WTC11 (cell line): ENCODE results near the gene YARS2. TPM values are rescaled to one million over a fixed set of nuclear protein-coding genes. Genes with fewer than 3 reads are reported as not detected.

Source experiments
- ATAC-seq: fragments of 200-7000 bp; cut with Tn5 transposase; 2 replicates; pipeline ENCODE4 v1.10.0; 2021; ENCODE audit warnings: mild to moderate bottlenecking, moderate library complexity
- CTCF ChIA-PET: fragments of 300-600 bp; sonication (Branson Sonifier 250); formaldehyde crosslinking; loops from one replicate; lab custom pipeline; 2021; ENCODE audit warnings: antibody characterized with exemption; lab: Charles Lee
- POLR2A ChIA-PET: fragments of 350-600 bp; sonication (Branson Sonifier 250); formaldehyde crosslinking; loops from one replicate; lab custom pipeline; 2021; ENCODE audit warnings: antibody characterized with exemption; lab: Charles Lee
- DNase-seq: peaks from one replicate; pipeline ENCODE4 v3.0.0; 2021; ENCODE audit warnings: low spot score
- H3K27ac Mint-ChIP-seq: 2 replicates; pipeline ENCODE4 v1.8.0; 2021; ENCODE audit warnings: mixed read lengths
- H3K27me3 Mint-ChIP-seq: 2 replicates; pipeline ENCODE4 v1.8.0; 2021; ENCODE audit warnings: low read depth, mild to moderate bottlenecking, moderate library complexity, mixed read lengths
- H3K36me3 Mint-ChIP-seq: 2 replicates; pipeline ENCODE4 v1.8.0; 2021; ENCODE audit warnings: mixed read lengths
- H3K4me1 Mint-ChIP-seq: 2 replicates; pipeline ENCODE4 v1.8.0; 2022; ENCODE audit warnings: mixed read lengths
- H3K4me3 Mint-ChIP-seq: 2 replicates; pipeline ENCODE4 v1.8.0; 2021; ENCODE audit warnings: mild to moderate bottlenecking, moderate library complexity, mixed read lengths
- H3K9me3 Mint-ChIP-seq: 2 replicates; pipeline ENCODE4 v1.8.0; 2021; ENCODE audit warnings: mixed read lengths
- EMX1 ChIP-seq: fragments of 250-450 bp; sonication (Bioruptor Pico); IDR thresholded peaks from 2 replicates; pipeline ENCODE4 v1.8.0; 2021; ENCODE audit warnings: mild to moderate bottlenecking
- ESRRA ChIP-seq: sonication (generic); formaldehyde crosslinking; IDR thresholded peaks from 2 replicates; pipeline ENCODE4 v1.8.1; 2022; ENCODE audit warnings: mild to moderate bottlenecking, missing genetic modification reagents, borderline replicate concordance
- HMGA2 ChIP-seq: fragments of 250-450 bp; sonication (Bioruptor Pico); IDR thresholded peaks from 2 replicates; pipeline ENCODE4 v1.4.0; 2021; ENCODE audit warnings: mild to moderate bottlenecking, moderate library complexity
- JUN ChIP-seq: sonication (generic); formaldehyde crosslinking; IDR thresholded peaks from 2 replicates; pipeline ENCODE4 v1.8.0; 2023; ENCODE audit warnings: mild to moderate bottlenecking, missing genetic modification reagents
- NFYB ChIP-seq: sonication (generic); formaldehyde crosslinking; conservative IDR thresholded peaks from 2 replicates; pipeline ENCODE4 v1.8.0; 2022; ENCODE audit warnings: low read depth, missing genetic modification reagents
- NR1H2 ChIP-seq: sonication (generic); formaldehyde crosslinking; IDR thresholded peaks from 2 replicates; pipeline ENCODE4 v1.9.0; 2021; ENCODE audit warnings: mild to moderate bottlenecking, moderate library complexity, missing genetic modification reagents
- NR3C1 ChIP-seq: sonication (generic); formaldehyde crosslinking; conservative IDR thresholded peaks from 2 replicates; pipeline ENCODE4 v1.8.1; 2023; ENCODE audit warnings: low read depth, mild to moderate bottlenecking, missing genetic modification reagents
- RELA ChIP-seq: sonication (generic); formaldehyde crosslinking; IDR thresholded peaks from 2 replicates; pipeline ENCODE4 v1.8.1; 2022; ENCODE audit warnings: missing genetic modification reagents, mild to moderate bottlenecking, borderline replicate concordance
- RORB ChIP-seq: fragments of 250-450 bp; sonication (Bioruptor Pico); IDR thresholded peaks from 2 replicates; pipeline ENCODE4 v1.9.0; 2021; ENCODE audit warnings: mild to moderate bottlenecking
- SMAD4 ChIP-seq: sonication (generic); formaldehyde crosslinking; IDR thresholded peaks from 2 replicates; pipeline ENCODE4 v1.8.0; 2022; ENCODE audit warnings: mild to moderate bottlenecking, missing genetic modification reagents
- TEAD1 ChIP-seq: sonication (generic); formaldehyde crosslinking; IDR thresholded peaks from 2 replicates; pipeline ENCODE4 v1.8.0; 2022; ENCODE audit warnings: mild to moderate bottlenecking, missing genetic modification reagents
- ZBTB21 ChIP-seq: sonication (generic); formaldehyde crosslinking; IDR thresholded peaks from 2 replicates; pipeline ENCODE4 v1.8.1; 2023; ENCODE audit warnings: mild to moderate bottlenecking, missing genetic modification reagents, borderline replicate concordance
- total RNA-seq: library from RNA; stranded (reverse); gene quantifications from 3 replicates; pipeline ENCODE4 v1.2.3, GENCODE V29; 2021
- TF ChIP-seq, protein P1 (sequence below): sonication (generic); formaldehyde crosslinking; IDR thresholded peaks from 2 replicates; pipeline ENCODE4 v1.8.1; 2022; ENCODE audit warnings: mild to moderate bottlenecking, moderate library complexity, missing genetic modification reagents
- TF ChIP-seq, protein P2 (sequence below): sonication (generic); formaldehyde crosslinking; conservative IDR thresholded peaks from 2 replicates; pipeline ENCODE4 v1.8.1; 2023; ENCODE audit warnings: mild to moderate bottlenecking, low read depth, missing genetic modification reagents, moderate library complexity
- TF ChIP-seq, protein P3 (sequence below): sonication (generic); formaldehyde crosslinking; IDR thresholded peaks from 2 replicates; pipeline ENCODE4 v1.8.1; 2023; ENCODE audit warnings: mild to moderate bottlenecking, missing genetic modification reagents
- TF ChIP-seq, protein P4 (sequence below): sonication (generic); formaldehyde crosslinking; IDR thresholded peaks from 2 replicates; pipeline ENCODE4 v1.8.1; 2022; ENCODE audit warnings: missing genetic modification reagents, borderline replicate concordance
- TF ChIP-seq, protein P5 (sequence below): sonication (generic); formaldehyde crosslinking; IDR thresholded peaks from 2 replicates; pipeline ENCODE4 v1.8.0; 2023; ENCODE audit warnings: mild to moderate bottlenecking, missing genetic modification reagents
- TF ChIP-seq, protein P6 (sequence below): sonication (generic); formaldehyde crosslinking; IDR thresholded peaks from 2 replicates; pipeline ENCODE4 v1.8.1; 2023; ENCODE audit warnings: mild to moderate bottlenecking, missing genetic modification reagents, borderline replicate concordance

Gene YARS2
- total RNA-seq, 1 experiment from 2014 or later, result 41.4 TPM

DNA sequence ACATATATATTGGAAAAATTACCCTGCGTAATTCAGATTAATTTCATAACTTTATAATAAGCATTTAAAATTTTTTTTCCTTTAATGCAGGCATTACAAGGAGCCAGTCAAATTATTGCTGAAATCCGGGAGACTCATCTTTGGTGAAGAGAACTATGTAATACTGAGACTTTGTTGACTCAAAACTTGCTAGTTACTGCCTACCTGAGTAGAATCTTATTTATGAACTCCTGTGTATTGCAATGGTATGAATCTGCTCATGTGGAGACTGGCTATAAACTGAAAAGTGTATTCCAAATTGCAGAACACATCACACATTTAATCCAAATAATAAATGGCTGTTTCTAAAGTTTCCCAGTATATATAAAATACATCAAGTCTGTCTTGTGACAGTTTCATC is 12.4 kb downstream of the YARS2 start:
- no peaks in the 10 kb centered on the region for H3K9me3 Mint-ChIP-seq
- no peak overlapping the region for H3K4me3 Mint-ChIP-seq
- DNase-seq (no peak), ATAC-seq (no peak)
- POLR2A ChIA-PET, result interaction anchor here (0.7 kb wide), 1 partner anchor 70 kb away, joined by 5 read pairs; no protein-coding TSS in a partner anchor
- H3K27ac Mint-ChIP-seq, result no peak overlapping the region
- no peak for TF ChIP-seq EMX1 (CRISPR knock-in tag)
- TF ChIP-seq NR3C1 (CRISPR knock-in tag), result no peak
- TF ChIP-seq NFYB (CRISPR knock-in tag), result no peak
- TF ChIP-seq, protein P1, sequence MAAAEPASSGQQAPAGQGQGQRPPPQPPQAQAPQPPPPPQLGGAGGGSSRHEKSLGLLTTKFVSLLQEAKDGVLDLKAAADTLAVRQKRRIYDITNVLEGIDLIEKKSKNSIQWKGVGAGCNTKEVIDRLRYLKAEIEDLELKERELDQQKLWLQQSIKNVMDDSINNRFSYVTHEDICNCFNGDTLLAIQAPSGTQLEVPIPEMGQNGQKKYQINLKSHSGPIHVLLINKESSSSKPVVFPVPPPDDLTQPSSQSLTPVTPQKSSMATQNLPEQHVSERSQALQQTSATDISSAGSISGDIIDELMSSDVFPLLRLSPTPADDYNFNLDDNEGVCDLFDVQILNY (CRISPR knock-in tag), result no peak
- TF ChIP-seq, protein P2, sequence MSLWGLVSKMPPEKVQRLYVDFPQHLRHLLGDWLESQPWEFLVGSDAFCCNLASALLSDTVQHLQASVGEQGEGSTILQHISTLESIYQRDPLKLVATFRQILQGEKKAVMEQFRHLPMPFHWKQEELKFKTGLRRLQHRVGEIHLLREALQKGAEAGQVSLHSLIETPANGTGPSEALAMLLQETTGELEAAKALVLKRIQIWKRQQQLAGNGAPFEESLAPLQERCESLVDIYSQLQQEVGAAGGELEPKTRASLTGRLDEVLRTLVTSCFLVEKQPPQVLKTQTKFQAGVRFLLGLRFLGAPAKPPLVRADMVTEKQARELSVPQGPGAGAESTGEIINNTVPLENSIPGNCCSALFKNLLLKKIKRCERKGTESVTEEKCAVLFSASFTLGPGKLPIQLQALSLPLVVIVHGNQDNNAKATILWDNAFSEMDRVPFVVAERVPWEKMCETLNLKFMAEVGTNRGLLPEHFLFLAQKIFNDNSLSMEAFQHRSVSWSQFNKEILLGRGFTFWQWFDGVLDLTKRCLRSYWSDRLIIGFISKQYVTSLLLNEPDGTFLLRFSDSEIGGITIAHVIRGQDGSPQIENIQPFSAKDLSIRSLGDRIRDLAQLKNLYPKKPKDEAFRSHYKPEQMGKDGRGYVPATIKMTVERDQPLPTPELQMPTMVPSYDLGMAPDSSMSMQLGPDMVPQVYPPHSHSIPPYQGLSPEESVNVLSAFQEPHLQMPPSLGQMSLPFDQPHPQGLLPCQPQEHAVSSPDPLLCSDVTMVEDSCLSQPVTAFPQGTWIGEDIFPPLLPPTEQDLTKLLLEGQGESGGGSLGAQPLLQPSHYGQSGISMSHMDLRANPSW, result no peak
- no peak for TF ChIP-seq SMAD4 (CRISPR knock-in tag)
- no peak for TF ChIP-seq TEAD1 (CRISPR knock-in tag)
- TF ChIP-seq HMGA2 (CRISPR knock-in tag), result no peak
- no peak for TF ChIP-seq NR1H2 (CRISPR knock-in tag)
- TF ChIP-seq ESRRA (CRISPR knock-in tag), result no peak
- no peak for TF ChIP-seq ZBTB21 (CRISPR knock-in tag)
- TF ChIP-seq, protein P3, sequence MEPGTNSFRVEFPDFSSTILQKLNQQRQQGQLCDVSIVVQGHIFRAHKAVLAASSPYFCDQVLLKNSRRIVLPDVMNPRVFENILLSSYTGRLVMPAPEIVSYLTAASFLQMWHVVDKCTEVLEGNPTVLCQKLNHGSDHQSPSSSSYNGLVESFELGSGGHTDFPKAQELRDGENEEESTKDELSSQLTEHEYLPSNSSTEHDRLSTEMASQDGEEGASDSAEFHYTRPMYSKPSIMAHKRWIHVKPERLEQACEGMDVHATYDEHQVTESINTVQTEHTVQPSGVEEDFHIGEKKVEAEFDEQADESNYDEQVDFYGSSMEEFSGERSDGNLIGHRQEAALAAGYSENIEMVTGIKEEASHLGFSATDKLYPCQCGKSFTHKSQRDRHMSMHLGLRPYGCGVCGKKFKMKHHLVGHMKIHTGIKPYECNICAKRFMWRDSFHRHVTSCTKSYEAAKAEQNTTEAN (CRISPR knock-in tag), result no peak
- TF ChIP-seq, protein P4, sequence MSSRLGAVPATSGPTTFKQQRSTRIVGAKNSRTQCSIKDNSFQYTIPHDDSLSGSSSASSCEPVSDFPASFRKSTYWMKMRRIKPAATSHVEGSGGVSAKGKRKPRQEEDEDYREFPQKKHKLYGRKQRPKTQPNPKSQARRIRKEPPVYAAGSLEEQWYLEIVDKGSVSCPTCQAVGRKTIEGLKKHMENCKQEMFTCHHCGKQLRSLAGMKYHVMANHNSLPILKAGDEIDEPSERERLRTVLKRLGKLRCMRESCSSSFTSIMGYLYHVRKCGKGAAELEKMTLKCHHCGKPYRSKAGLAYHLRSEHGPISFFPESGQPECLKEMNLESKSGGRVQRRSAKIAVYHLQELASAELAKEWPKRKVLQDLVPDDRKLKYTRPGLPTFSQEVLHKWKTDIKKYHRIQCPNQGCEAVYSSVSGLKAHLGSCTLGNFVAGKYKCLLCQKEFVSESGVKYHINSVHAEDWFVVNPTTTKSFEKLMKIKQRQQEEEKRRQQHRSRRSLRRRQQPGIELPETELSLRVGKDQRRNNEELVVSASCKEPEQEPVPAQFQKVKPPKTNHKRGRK, result no peak
- TF ChIP-seq, protein P5, sequence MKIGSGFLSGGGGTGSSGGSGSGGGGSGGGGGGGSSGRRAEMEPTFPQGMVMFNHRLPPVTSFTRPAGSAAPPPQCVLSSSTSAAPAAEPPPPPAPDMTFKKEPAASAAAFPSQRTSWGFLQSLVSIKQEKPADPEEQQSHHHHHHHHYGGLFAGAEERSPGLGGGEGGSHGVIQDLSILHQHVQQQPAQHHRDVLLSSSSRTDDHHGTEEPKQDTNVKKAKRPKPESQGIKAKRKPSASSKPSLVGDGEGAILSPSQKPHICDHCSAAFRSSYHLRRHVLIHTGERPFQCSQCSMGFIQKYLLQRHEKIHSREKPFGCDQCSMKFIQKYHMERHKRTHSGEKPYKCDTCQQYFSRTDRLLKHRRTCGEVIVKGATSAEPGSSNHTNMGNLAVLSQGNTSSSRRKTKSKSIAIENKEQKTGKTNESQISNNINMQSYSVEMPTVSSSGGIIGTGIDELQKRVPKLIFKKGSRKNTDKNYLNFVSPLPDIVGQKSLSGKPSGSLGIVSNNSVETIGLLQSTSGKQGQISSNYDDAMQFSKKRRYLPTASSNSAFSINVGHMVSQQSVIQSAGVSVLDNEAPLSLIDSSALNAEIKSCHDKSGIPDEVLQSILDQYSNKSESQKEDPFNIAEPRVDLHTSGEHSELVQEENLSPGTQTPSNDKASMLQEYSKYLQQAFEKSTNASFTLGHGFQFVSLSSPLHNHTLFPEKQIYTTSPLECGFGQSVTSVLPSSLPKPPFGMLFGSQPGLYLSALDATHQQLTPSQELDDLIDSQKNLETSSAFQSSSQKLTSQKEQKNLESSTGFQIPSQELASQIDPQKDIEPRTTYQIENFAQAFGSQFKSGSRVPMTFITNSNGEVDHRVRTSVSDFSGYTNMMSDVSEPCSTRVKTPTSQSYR, result no peak
- no peak for TF ChIP-seq RELA (CRISPR knock-in tag)
- no peak for TF ChIP-seq JUN (CRISPR knock-in tag)
- TF ChIP-seq, protein P6, sequence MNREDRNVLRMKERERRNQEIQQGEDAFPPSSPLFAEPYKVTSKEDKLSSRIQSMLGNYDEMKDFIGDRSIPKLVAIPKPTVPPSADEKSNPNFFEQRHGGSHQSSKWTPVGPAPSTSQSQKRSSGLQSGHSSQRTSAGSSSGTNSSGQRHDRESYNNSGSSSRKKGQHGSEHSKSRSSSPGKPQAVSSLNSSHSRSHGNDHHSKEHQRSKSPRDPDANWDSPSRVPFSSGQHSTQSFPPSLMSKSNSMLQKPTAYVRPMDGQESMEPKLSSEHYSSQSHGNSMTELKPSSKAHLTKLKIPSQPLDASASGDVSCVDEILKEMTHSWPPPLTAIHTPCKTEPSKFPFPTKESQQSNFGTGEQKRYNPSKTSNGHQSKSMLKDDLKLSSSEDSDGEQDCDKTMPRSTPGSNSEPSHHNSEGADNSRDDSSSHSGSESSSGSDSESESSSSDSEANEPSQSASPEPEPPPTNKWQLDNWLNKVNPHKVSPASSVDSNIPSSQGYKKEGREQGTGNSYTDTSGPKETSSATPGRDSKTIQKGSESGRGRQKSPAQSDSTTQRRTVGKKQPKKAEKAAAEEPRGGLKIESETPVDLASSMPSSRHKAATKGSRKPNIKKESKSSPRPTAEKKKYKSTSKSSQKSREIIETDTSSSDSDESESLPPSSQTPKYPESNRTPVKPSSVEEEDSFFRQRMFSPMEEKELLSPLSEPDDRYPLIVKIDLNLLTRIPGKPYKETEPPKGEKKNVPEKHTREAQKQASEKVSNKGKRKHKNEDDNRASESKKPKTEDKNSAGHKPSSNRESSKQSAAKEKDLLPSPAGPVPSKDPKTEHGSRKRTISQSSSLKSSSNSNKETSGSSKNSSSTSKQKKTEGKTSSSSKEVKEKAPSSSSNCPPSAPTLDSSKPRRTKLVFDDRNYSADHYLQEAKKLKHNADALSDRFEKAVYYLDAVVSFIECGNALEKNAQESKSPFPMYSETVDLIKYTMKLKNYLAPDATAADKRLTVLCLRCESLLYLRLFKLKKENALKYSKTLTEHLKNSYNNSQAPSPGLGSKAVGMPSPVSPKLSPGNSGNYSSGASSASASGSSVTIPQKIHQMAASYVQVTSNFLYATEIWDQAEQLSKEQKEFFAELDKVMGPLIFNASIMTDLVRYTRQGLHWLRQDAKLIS (CRISPR knock-in tag), result no peak
- no peak for TF ChIP-seq RORB (CRISPR knock-in tag)
- H3K36me3 Mint-ChIP-seq, result peaks cover 81% of the 10 kb centered on the region
- CTCF ChIA-PET, result no interaction called here
- no peaks in the 10 kb centered on the region for H3K27me3 Mint-ChIP-seq
- peaks cover 16% of the 10 kb centered on the region for H3K4me1 Mint-ChIP-seq
